Astrocyte (in vitro differentiated cells and primary cell): ENCODE results near the gene UPF2.

Source experiments
- EZH2 ChIP-seq: IDR thresholded peaks from 2 replicates; pipeline ENCODE4 v1.6.1; 2012; ENCODE audit warnings: mild to moderate bottlenecking, low read length, inconsistent platforms; ENCODE audit not compliant: insufficient read depth
- TF ChIP-seq, protein P1 (sequence below): IDR thresholded peaks from 2 replicates; pipeline ENCODE4 v1.5.1; 2011; ENCODE audit warnings: low read depth, mild to moderate bottlenecking, inconsistent platforms, low read length, moderate library complexity; ENCODE audit not compliant: insufficient read depth

DNA sequence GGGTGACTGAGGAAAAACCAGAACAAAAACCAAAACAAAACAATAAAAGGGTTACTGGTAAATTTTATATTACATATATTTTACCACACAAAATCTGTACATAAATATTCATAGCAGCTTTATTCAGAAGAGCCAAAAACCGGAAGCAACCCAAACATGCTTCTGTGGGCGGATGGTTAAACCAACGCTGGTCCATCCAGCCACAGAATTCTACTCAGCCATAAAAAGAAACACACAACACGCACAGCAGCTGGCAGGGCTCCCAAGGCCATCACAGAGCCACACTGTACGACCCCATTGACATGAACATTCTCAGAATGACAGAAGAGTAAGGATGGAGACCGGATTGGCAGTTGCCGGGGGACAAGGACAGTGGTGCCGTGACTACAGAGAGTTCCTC is 135.9 kb downstream of the UPF2 start:
- TF ChIP-seq, protein P1, sequence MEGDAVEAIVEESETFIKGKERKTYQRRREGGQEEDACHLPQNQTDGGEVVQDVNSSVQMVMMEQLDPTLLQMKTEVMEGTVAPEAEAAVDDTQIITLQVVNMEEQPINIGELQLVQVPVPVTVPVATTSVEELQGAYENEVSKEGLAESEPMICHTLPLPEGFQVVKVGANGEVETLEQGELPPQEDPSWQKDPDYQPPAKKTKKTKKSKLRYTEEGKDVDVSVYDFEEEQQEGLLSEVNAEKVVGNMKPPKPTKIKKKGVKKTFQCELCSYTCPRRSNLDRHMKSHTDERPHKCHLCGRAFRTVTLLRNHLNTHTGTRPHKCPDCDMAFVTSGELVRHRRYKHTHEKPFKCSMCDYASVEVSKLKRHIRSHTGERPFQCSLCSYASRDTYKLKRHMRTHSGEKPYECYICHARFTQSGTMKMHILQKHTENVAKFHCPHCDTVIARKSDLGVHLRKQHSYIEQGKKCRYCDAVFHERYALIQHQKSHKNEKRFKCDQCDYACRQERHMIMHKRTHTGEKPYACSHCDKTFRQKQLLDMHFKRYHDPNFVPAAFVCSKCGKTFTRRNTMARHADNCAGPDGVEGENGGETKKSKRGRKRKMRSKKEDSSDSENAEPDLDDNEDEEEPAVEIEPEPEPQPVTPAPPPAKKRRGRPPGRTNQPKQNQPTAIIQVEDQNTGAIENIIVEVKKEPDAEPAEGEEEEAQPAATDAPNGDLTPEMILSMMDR: no peak
- TF ChIP-seq EZH2: no peak
